Airway epithelial cell (primary cell): ENCODE measurements around the gene HIPK3. TPM values are rescaled to one million over a fixed set of nuclear protein-coding genes. Genes with fewer than 3 reads are reported as not detected.

ENCODE experiments used
- total RNA-seq: library from RNA; depleted of rRNA; stranded (reverse); fragments of >200 nt; gene quantifications from 2 replicates; pipeline ENCODE4 v1.2.3, GENCODE V29; 2015

HIPK3 gene
- total RNA-seq = 27.7 and 31.0 TPM in 2 replicates

DNA sequence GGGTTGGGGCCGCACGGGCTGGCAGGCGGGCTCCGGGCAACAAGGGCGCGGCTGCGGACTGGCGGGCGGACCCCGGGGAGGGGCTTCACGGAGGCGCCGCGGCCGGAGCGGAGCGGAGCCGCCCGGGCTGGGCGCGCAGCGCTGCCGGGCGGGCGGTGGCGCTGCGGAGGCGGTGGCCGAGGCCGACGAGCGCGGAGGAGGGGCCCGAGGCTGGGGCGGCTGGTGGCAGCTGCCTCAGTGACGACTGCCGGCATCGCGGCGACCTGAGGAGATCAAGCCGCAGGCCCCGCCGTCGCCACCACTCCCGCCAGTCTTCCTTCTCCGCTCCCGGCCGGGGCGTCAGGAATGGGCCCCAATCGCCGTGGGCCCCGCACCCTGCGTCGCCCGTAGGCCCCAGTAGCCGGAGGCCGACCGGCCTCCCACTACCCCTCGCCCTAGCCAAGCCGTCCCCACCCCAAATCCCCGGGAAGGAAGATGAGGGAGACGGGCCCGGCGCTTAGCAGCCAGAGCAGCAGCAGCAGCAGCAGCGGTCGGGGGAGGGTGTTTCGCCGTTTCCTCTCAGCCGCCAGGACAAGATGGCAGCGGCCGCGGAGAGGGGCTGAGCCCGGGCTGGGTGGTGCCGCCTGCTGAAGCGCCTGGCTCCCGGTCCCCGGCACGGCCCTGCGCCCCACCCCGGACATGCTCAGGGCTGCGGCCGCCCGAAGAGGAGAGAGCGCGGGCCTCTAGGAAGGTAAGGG, at the start of gene HIPK3:
HIPK3 (plus strand) TSS at position 222 of the 737 bp plus-strand sequence.

GRCh38 chr11:33375688-33376311, 118.6 kb downstream of the HIPK3 start, which contains the start of gene KIAA1549L:
Gene KIAA1549L, plus strand, starts transcription at chr11:33376108.

Other genes starting within 250 kb of the HIPK3 start
- 2.1 and 6.1 TPM in 2 replicates for gene DEPDC7, start 241.5 kb upstream of the HIPK3 start, total RNA-seq
- 11.2 and 14.3 TPM in 2 replicates for gene TCP11L1, start 217.8 kb upstream of the HIPK3 start, total RNA-seq
- gene CSTF3, start 95.9 kb upstream of the HIPK3 start, total RNA-seq = 29.2 and 30.7 TPM in 2 replicates
- 3.6 and 7.1 TPM in 2 replicates for gene KIAA1549L, start 118.7 kb downstream of the HIPK3 start, total RNA-seq